Measurements from ENCODE around the gene RAD9A. TPM values are rescaled to one million over a fixed set of nuclear protein-coding genes. Genes with fewer than 3 reads are reported as not detected.

Gene RAD9A
- total and polyA plus RNA-seq, 9 of the 15 experiments (the other 6 are each of a cell fraction or from before 2014, with no cell fraction given), result 1.4 to 41.2 (median 16.1) TPM

DNA sequence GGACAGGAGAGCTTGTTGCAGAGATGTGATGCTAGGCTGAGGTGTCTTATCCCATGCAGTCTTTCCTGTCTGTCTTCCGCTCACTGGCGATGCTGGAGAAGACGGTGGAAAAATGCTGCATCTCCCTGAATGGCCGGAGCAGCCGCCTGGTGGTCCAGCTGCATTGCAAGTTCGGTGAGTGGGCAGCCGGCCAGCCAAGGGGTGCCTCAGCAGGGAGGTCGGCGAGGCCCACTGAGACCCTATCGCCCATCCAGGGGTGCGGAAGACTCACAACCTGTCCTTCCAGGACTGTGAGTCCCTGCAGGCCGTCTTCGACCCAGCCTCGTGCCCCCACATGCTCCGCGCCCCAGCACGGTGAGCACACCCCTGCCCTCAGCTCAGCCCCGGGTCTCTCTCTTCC, 1.7 kb downstream of the RAD9A start:
- Histone ChIP-seq H3K4me1 (replicated peaks in 1 of 2; ENCODE audit: control insufficient read depth in 2 of 2, insufficient read depth in 2 of 2, low read length in 2 of 2) (peaks cover 8 to 68% of the 10 kb centered on the region in 2 experiments; a peak in 4 of 5 replicates), H3K79me2 (ENCODE audit: control insufficient read depth, insufficient read depth, low read length) (peaks cover 25% of the 10 kb centered on the region), H3K4me2 (ENCODE audit: insufficient read depth, low read length) (no peak overlapping the region), H3K9ac (ENCODE audit: insufficient read depth in 1 of 2, low read depth in 2 of 2, low read length in 2 of 2) (peak overlapping the region in 1 of 2 experiments; percentile 81; a peak in 2 of 4 replicates), H4K20me1 (replicated peaks; ENCODE audit: control insufficient read depth, insufficient read depth, low read length) (peaks cover 4% of the 10 kb centered on the region; the same call in 1 of the 2 replicates), H3K27me3 (ENCODE audit: control insufficient read depth in 2 of 2, insufficient read depth in 2 of 2, low read length in 2 of 2) (no peaks in the 10 kb centered on the region), H3K27ac (ENCODE audit: extremely low read depth, low read depth, low read length) (no peak overlapping the region), H2AFZ (ENCODE audit: low read depth, low read length) (no peak overlapping the region), H3K9me3 (replicated peaks; ENCODE audit: control insufficient read depth, insufficient read depth, low read depth, low read length) (no peaks in the 10 kb centered on the region), H3K36me3 (ENCODE audit: control insufficient read depth, insufficient read depth, low read length) (peaks cover 47% of the 10 kb centered on the region), H3K4me3 (no peak overlapping the region), H3K9me1 (ENCODE audit: control insufficient read depth, insufficient read depth, low read length) (peaks cover 3% of the 10 kb centered on the region)
- WGBS (ENCODE audit: insufficient coverage, low coverage, missing lambda C conversion rate), result 90% methylated on average over 18 of the region's 18 CpGs
- TF ChIP-seq ZKSCAN3 (CRISPR knock-in tag; IDR thresholded peaks at IDR 0.05), result no peak
- TF ChIP-seq STAT5B (CRISPR knock-in tag; IDR thresholded peaks at IDR 0.05), result no peak
- no peak for TF ChIP-seq L3MBTL2 (IDR thresholded peaks at IDR 0.05)
- TF ChIP-seq DPF2 (IDR thresholded peaks at IDR 0.05), result no peak
- no peak for TF ChIP-seq RNF2 (IDR thresholded peaks at IDR 0.05)
- TF ChIP-seq, protein P1, sequence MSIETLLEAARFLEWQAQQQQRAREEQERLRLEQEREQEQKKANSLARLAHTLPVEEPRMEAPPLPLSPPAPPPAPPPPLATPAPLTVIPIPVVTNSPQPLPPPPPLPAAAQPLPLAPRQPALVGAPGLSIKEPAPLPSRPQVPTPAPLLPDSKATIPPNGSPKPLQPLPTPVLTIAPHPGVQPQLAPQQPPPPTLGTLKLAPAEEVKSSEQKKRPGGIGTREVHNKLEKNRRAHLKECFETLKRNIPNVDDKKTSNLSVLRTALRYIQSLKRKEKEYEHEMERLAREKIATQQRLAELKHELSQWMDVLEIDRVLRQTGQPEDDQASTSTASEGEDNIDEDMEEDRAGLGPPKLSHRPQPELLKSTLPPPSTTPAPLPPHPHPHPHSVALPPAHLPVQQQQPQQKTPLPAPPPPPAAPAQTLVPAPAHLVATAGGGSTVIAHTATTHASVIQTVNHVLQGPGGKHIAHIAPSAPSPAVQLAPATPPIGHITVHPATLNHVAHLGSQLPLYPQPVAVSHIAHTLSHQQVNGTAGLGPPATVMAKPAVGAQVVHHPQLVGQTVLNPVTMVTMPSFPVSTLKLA (conservative IDR thresholded peaks at IDR 0.05), result no peak
- peak; percentile 44; the same call in 1 of the 2 replicates for TF ChIP-seq POLR2G (IDR thresholded peaks at IDR 0.05; ENCODE audit: low read depth, low read length)
- no peak for TF ChIP-seq FUS (optimal IDR thresholded peaks at IDR 0.05; ENCODE audit: low read depth, low read length)
- TF ChIP-seq RBFOX2 (IDR thresholded peaks at IDR 0.05; ENCODE audit: low read depth, low read length), result peak; percentile 48
- no peak for TF ChIP-seq ATF7 (IDR thresholded peaks at IDR 0.05)
- TF ChIP-seq MAZ (CRISPR knock-in tag; conservative IDR thresholded peaks at IDR 0.05 in 1 of 2, IDR thresholded peaks at IDR 0.05 in 1 of 2), result no peak
- no peak for TF ChIP-seq HNRNPK (IDR thresholded peaks at IDR 0.05; ENCODE audit: low read depth, low read length, poor library complexity, severe bottlenecking)
- ATAC-seq (no peak), FAIRE-seq (no peak), DNase-seq (ENCODE audit: extremely low read depth in 1 of 4, low spot score in 3 of 4) (no peak)
- POLR2A ChIA-PET, result interaction anchor here (0.6 to 1.1 kb wide), 2 partner anchors 100 to 189 kb away, joined by 3 to 4 read pairs; no protein-coding TSS in a partner anchor
- in situ Hi-C loops (cut with MboI) (no loop called here), intact Hi-C loops (cut with micrococcal nuclease) (no loop called here)
- CTCF ChIA-PET (ENCODE audit: low intra/inter-chr PET ratio), result no interaction called here
- BruUV-seq (replicated peaks), result no TSS peak
